ENCODE measurements around the gene ETV6. TPM values are rescaled to one million over a fixed set of nuclear protein-coding genes. Genes with fewer than 3 reads are reported as not detected.

The ETV6 gene
- total RNA-seq, 1 experiment from 2014 or later, result 14.1 TPM

- TF ChIP-seq REST (IDR thresholded peaks at IDR 0.05; ENCODE audit: low read depth) (no peak), YY1 (IDR thresholded peaks at IDR 0.05; ENCODE audit: extremely low read depth, insufficient replicate concordance, low read depth, low read length) (no peak), POLR2AphosphoS5 (IDR thresholded peaks at IDR 0.05; ENCODE audit: low read depth, low read length) (no peak), FOSL1 (IDR thresholded peaks at IDR 0.05; ENCODE audit: low read depth) (no peak), CBX3 (IDR thresholded peaks at IDR 0.05; ENCODE audit: low read depth) (no peak), MAX (IDR thresholded peaks at IDR 0.05) (no peak), EGR1 (IDR thresholded peaks at IDR 0.05; ENCODE audit: low read depth) (no peak), TCF7L2 (IDR thresholded peaks at IDR 0.05; ENCODE audit: borderline replicate concordance, extremely low read depth, insufficient read depth, insufficient read length) (no peak), JUND (IDR thresholded peaks at IDR 0.05) (no peak), SRF (IDR thresholded peaks at IDR 0.05; ENCODE audit: low read depth) (no peak), SP1 (IDR thresholded peaks at IDR 0.05; ENCODE audit: low read depth) (no peak), SIN3A (IDR thresholded peaks at IDR 0.05; ENCODE audit: low read depth) (no peak), EZH2phosphoT487 (IDR thresholded peaks at IDR 0.05; ENCODE audit: borderline replicate concordance) (no peak), EZH2 (IDR thresholded peaks at IDR 0.05) (no peak)
These were observed 36.6 kb downstream of the ETV6 start (continued) for GRCh38 chr12:11686120-11686519.

- Histone ChIP-seq H3K4me2 (ENCODE audit: low read length) (no peak overlapping the region), H2AFZ (ENCODE audit: low read depth, low read length, poor library complexity, severe bottlenecking) (no peak overlapping the region), H3K27ac (ENCODE audit: low read depth, low read length) (no peak overlapping the region), H3K4me3 (replicated peaks in 1 of 2; ENCODE audit: low read depth in 1 of 2, low read length in 2 of 2) (no peak overlapping the region), H3K79me2 (ENCODE audit: insufficient read depth, low read length) (no peaks in the 10 kb centered on the region), H3K4me1 (ENCODE audit: control insufficient read depth in 1 of 2, insufficient read depth in 2 of 2, low read length in 2 of 2) (no peaks in the 10 kb centered on the region), H4K20me1 (ENCODE audit: insufficient read depth) (no peaks in the 10 kb centered on the region), H3K36me3 (ENCODE audit: control insufficient read depth in 1 of 2, insufficient read depth in 2 of 2, low read length in 2 of 2) (no peaks in the 10 kb centered on the region), H3K9me3 (ENCODE audit: control insufficient read depth in 1 of 2, insufficient read depth in 1 of 2, low read depth in 1 of 2, low read length in 2 of 2) (no peaks in the 10 kb centered on the region), H3K9me2 (ENCODE audit: insufficient read depth) (no peaks in the 10 kb centered on the region), H3K27me3 (ENCODE audit: insufficient read depth, low read length) (no peaks in the 10 kb centered on the region), H3K9ac (ENCODE audit: low read length) (no peak overlapping the region)
- no TSS peak for BruUV-seq (replicated peaks)
- CTCF ChIA-PET, result no interaction called here
- no peak for DNase-seq (ENCODE audit: low read depth, low spot score)
- POLR2A ChIA-PET, result no interaction called here
- no peak for ATAC-seq
- RAD21 ChIA-PET (ENCODE audit: low non-redundant PET in 1 of 2, low total read pairs in 2 of 2, uncharacterized antibody in 2 of 2, unreplicated experiment in 2 of 2), result no interaction called here
- TF ChIP-seq POLR2AphosphoS5 (IDR thresholded peaks at IDR 0.05; ENCODE audit: low read depth, low read length) (no peak), YY1 (IDR thresholded peaks at IDR 0.05; ENCODE audit: extremely low read depth, insufficient replicate concordance, low read depth, low read length) (no peak), EZH2 (IDR thresholded peaks at IDR 0.05) (no peak)
- intact Hi-C loops (cut with micrococcal nuclease), result no loop called here
These were observed 38.1 kb downstream of the ETV6 start for GRCh38 chr12:11687528-11687927.
